ENCODE results near the gene SERPINB2. TPM values are rescaled to one million over a fixed set of nuclear protein-coding genes. Genes with fewer than 3 reads are reported as not detected.

SERPINB2 gene
- polyA plus RNA-seq, 1 donor (not counting 4 experiments of a cell fraction or from before 2014, with no cell fraction given), result 733 TPM

GRCh38 chr18:63844254-63844653 is 43.3 kb upstream of the SERPINB2 start:
- no peak for TF ChIP-seq EZH2 (IDR thresholded peaks at IDR 0.05; ENCODE audit: low read length)
- peak; percentile 22 to 64 (median 45) for TF ChIP-seq CTCF (optimal IDR thresholded peaks at IDR 0.05 in 1 of 3, IDR thresholded peaks at IDR 0.05 in 1 of 3, conservative IDR thresholded peaks at IDR 0.05 in 1 of 3; ENCODE audit: extremely low read depth in 1 of 3, insufficient read depth in 2 of 3, low read length in 3 of 3)
- Histone ChIP-seq H4K20me1 (ENCODE audit: control insufficient read depth, extremely low read depth, insufficient read depth, low read length) (no peaks in the 10 kb centered on the region), H3K9me1 (ENCODE audit: control insufficient read depth, extremely low read depth, insufficient read depth, low read length) (no peaks in the 10 kb centered on the region), H2AFZ (ENCODE audit: control insufficient read depth, low read length) (no peak overlapping the region), H3K4me3 (ENCODE audit: control insufficient read depth in 2 of 3, extremely low read depth in 1 of 3, insufficient read depth in 2 of 3, low read depth in 1 of 3, low read length in 3 of 3) (no peak overlapping the region), H3K36me3 (ENCODE audit: control insufficient read depth in 2 of 2, extremely low read depth in 1 of 2, insufficient read depth in 2 of 2, low read length in 2 of 2) (no peaks in the 10 kb centered on the region), H3K4me1 (ENCODE audit: control insufficient read depth, extremely low read depth, insufficient read depth, low read length) (peaks cover 9% of the 10 kb centered on the region), H3K27me3 (ENCODE audit: control insufficient read depth, extremely low read depth, insufficient read depth, low read length) (no peaks in the 10 kb centered on the region), H3K4me2 (ENCODE audit: control insufficient read depth, extremely low read depth, insufficient read depth, low read depth, low read length) (no peak overlapping the region), H3K27ac (ENCODE audit: control insufficient read depth, insufficient read depth, low read length) (no peak overlapping the region), H3K9ac (ENCODE audit: control insufficient read depth, extremely low read depth, insufficient read depth, low read length) (no peak overlapping the region), H3K9me3 (ENCODE audit: control insufficient read depth, low read depth, low read length) (no peaks in the 10 kb centered on the region), H3K79me2 (ENCODE audit: control insufficient read depth, insufficient read depth, low read length) (no peaks in the 10 kb centered on the region)
- DNase-seq (ENCODE audit: low read depth, low spot score), result no peak
- FAIRE-seq, result peak; percentile 90
- dilution Hi-C loops (cut with MboI; ENCODE audit: extremely low pct_ligation_motif_present, low sequenced_read_pairs), result no loop called here

GRCh38 chr18:63848159-63848558 is 39.3 kb upstream of the SERPINB2 start:
- FAIRE-seq, result peak; percentile 96
- Histone ChIP-seq H3K4me2 (ENCODE audit: control insufficient read depth, extremely low read depth, insufficient read depth, low read depth, low read length) (peak overlapping the region; percentile 13), H2AFZ (ENCODE audit: control insufficient read depth, low read length) (peak overlapping the region; percentile 53), H3K79me2 (ENCODE audit: control insufficient read depth, insufficient read depth, low read length) (no peaks in the 10 kb centered on the region), H3K9me1 (ENCODE audit: control insufficient read depth, extremely low read depth, insufficient read depth, low read length) (no peaks in the 10 kb centered on the region), H3K27ac (ENCODE audit: control insufficient read depth, insufficient read depth, low read length) (no peak overlapping the region), H4K20me1 (ENCODE audit: control insufficient read depth, extremely low read depth, insufficient read depth, low read length) (no peaks in the 10 kb centered on the region), H3K36me3 (ENCODE audit: control insufficient read depth in 2 of 2, extremely low read depth in 1 of 2, insufficient read depth in 2 of 2, low read length in 2 of 2) (no peaks in the 10 kb centered on the region), H3K9me3 (ENCODE audit: control insufficient read depth, low read depth, low read length) (no peaks in the 10 kb centered on the region), H3K9ac (ENCODE audit: control insufficient read depth, extremely low read depth, insufficient read depth, low read length) (no peak overlapping the region), H3K4me3 (ENCODE audit: control insufficient read depth in 2 of 3, extremely low read depth in 1 of 3, insufficient read depth in 2 of 3, low read depth in 1 of 3, low read length in 3 of 3) (no peak overlapping the region), H3K4me1 (ENCODE audit: control insufficient read depth, extremely low read depth, insufficient read depth, low read length) (peaks cover 21% of the 10 kb centered on the region), H3K27me3 (ENCODE audit: control insufficient read depth, extremely low read depth, insufficient read depth, low read length) (no peaks in the 10 kb centered on the region)
- TF ChIP-seq EZH2 (IDR thresholded peaks at IDR 0.05; ENCODE audit: low read length) (no peak), CTCF (optimal IDR thresholded peaks at IDR 0.05 in 1 of 3, IDR thresholded peaks at IDR 0.05 in 1 of 3, conservative IDR thresholded peaks at IDR 0.05 in 1 of 3; ENCODE audit: extremely low read depth in 1 of 3, insufficient read depth in 2 of 3, low read length in 3 of 3) (peak; percentile 52 to 84 (median 71))
- no peak for DNase-seq (ENCODE audit: low read depth, low spot score)
- dilution Hi-C loops (cut with MboI; ENCODE audit: extremely low pct_ligation_motif_present, low sequenced_read_pairs), result no loop called here
